Lung (tissue), 12 donors: ENCODE results near the gene FOXP1. TPM values are rescaled to one million over a fixed set of nuclear protein-coding genes. Genes with fewer than 3 reads are reported as not detected.

Experiments used
- ATAC-seq: fragments of 200-7000 bp; cut with Tn5 transposase; one replicate; pipeline ENCODE4 v1.9.1; 2020; ENCODE audit warnings: moderate number of reproducible peaks; ENCODE audit not compliant: insufficient read depth, low FRiP score
- DNase-seq, 3 donors: peaks; one replicate each; pipeline ENCODE4 v3.0.0-alpha.2; 2013 to 2017
- H3K27ac ChIP-seq, 2 donors: one replicate each; pipeline ENCODE4 v1.5.1; 2013; ENCODE audit warnings: mild to moderate bottlenecking in 2 of 2, moderate library complexity in 2 of 2, control low read depth in 1 of 2, inconsistent platforms in 1 of 2, low read depth in 1 of 2, low read length in 1 of 2
- H3K27me3 ChIP-seq, 3 donors: one replicate each; pipeline ENCODE4 v1.5.1; 2013; ENCODE audit warnings: low read length in 2 of 3; ENCODE audit not compliant: control insufficient read depth in 3 of 3, insufficient read depth in 3 of 3
- H3K36me3 ChIP-seq, 4 donors: one replicate each; pipeline ENCODE4 v1.5.1; 2013; ENCODE audit warnings: low read length in 4 of 4, mild to moderate bottlenecking in 1 of 4, moderate library complexity in 1 of 4; ENCODE audit not compliant: control insufficient read depth in 4 of 4, insufficient read depth in 4 of 4
- H3K4me1 ChIP-seq, 5 donors: one replicate each; pipeline ENCODE4 v1.5.1; 2013; ENCODE audit warnings: low read length in 5 of 5, mild to moderate bottlenecking in 2 of 5, moderate library complexity in 1 of 5; ENCODE audit not compliant: control insufficient read depth in 5 of 5, insufficient read depth in 5 of 5
- H3K4me3 ChIP-seq: one replicate; pipeline ENCODE4 v1.5.1; 2013; ENCODE audit warnings: mild to moderate bottlenecking, control low read depth, moderate library complexity
- H3K9ac ChIP-seq, 2 donors: one replicate each; pipeline ENCODE4 v1.5.1; 2013; ENCODE audit warnings: low read length in 2 of 2, control low read depth in 1 of 2; ENCODE audit not compliant: insufficient read depth in 1 of 2
- H3K9me3 ChIP-seq, 4 donors: one replicate each; pipeline ENCODE4 v1.5.1; 2013; ENCODE audit warnings: low read length in 3 of 4, mild to moderate bottlenecking in 1 of 4, moderate library complexity in 1 of 4; ENCODE audit not compliant: control insufficient read depth in 4 of 4, insufficient read depth in 3 of 4
- CTCF ChIP-seq: IDR thresholded peaks from 2 replicates; pipeline ENCODE4 v1.5.1; 2012; ENCODE audit warnings: mild to moderate bottlenecking; ENCODE audit errors: control extremely low read depth, extremely low read depth
- WGBS, 2 donors: extraction: QIAGEN DNeasy Blood & Tissue Kit; methylation state at CpG; one replicate each; pipeline ENCODE4 v1.1.7; 2013; 5-methylcytosine and 5-hydroxymethylcytosine counted together
- polyA plus RNA-seq, 2 donors: library from polyadenylated mRNA; stranded (reverse); fragments of 200-250 nt; gene quantifications; one replicate each; pipeline ENCODE4 v1.2.1, GENCODE V29; 2013
- total RNA-seq, 2 donors: library from RNA; depleted of rRNA in 1 of 2; stranded (reverse); fragments of >200 nt in 1 of 2; gene quantifications; one replicate each; pipeline ENCODE4 v1.2.1, GENCODE V29; 2014 to 2021
- donor health status: control.
- donor health status: control.
- donor health status: Bipolar disorder and iron deficiency.
- donor health status: healthy.
- donor health status: DM: yes; HTN: yes; CAD: no.

FOXP1 gene
- total and polyA plus RNA-seq, 4 donors, result 13.8 to 287 (median 73.9) TPM

DNA sequence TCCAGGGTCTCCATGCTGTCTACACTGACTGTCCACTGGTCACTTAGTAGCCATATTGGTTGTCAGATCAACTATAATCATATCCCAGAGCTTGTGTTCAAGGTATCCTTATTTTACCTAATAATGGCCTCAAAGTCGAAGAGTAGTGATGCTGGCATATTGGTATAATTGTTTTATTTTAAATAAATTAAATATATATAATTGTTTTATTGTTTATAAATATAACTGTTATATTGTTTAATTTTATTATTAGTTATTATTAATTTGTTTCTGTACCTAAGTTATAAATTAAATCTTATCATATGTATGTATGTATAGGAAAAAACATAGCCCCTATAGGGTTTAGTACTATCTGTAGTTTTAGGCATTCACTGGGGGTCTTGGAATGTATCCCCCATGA lies 205.0 kb downstream of the FOXP1 start:
- peaks cover 0 to 2% (median 0%) of the 10 kb centered on the region in 5 donors for H3K4me1 ChIP-seq
- no peak overlapping the region for H3K27ac ChIP-seq
- H3K4me3 ChIP-seq, result no peak overlapping the region
- ATAC-seq (no peak), DNase-seq (no peak)
- H3K36me3 ChIP-seq, result no peaks in the 10 kb centered on the region
- peaks cover 0 to 3% (median 0%) of the 10 kb centered on the region in 3 donors for H3K27me3 ChIP-seq
- no peaks in the 10 kb centered on the region for H3K9me3 ChIP-seq
- WGBS, 2 donors, result 97 to 99% methylated on average over 1 of the region's 1 CpG
- TF ChIP-seq CTCF, result no peak
- H3K9ac ChIP-seq, result no peak overlapping the region

DNA sequence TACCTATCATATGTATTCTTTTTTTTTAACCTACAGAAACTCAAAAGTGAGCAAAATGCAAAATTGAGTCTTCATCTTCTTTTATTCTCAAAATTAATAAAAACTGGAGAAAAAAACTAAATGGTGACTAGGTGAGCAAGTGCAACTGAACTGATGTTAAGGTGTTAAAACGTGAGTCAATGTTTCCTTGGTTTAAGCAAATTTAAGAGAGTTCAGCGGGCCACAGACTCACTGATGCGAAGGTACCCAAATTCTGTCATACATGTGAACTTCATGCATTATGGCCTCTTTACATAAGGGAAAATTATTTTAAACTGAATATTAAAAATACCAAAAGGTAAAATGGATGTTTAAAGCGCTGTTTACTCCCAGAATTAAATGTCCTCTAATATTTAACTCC lies 206.6 kb downstream of the FOXP1 start:
- no peak for ATAC-seq
- no peaks in the 10 kb centered on the region for H3K36me3 ChIP-seq
- no peaks in the 10 kb centered on the region for H3K9me3 ChIP-seq
- peaks cover 0 to 2% (median 0%) of the 10 kb centered on the region in 5 donors for H3K4me1 ChIP-seq
- DNase-seq, result no peak
- no peak for TF ChIP-seq CTCF
- H3K9ac ChIP-seq, result no peak overlapping the region
- H3K4me3 ChIP-seq, result no peak overlapping the region
- WGBS, 2 donors, result 98% methylated on average over 4 of the region's 4 CpGs
- no peak overlapping the region for H3K27ac ChIP-seq
- peaks cover 0 to 3% (median 0%) of the 10 kb centered on the region in 3 donors for H3K27me3 ChIP-seq

GRCh38 chr3:71376503-71376902 lies 207.0 kb downstream of the FOXP1 start:
- ATAC-seq (no peak), DNase-seq (no peak)
- peaks cover 0 to 2% (median 0%) of the 10 kb centered on the region in 5 donors for H3K4me1 ChIP-seq
- H3K9ac ChIP-seq, result no peak overlapping the region
- TF ChIP-seq CTCF, result no peak
- H3K9me3 ChIP-seq, result no peaks in the 10 kb centered on the region
- no peak overlapping the region for H3K4me3 ChIP-seq
- H3K27me3 ChIP-seq, result peaks cover 0 to 3% (median 0%) of the 10 kb centered on the region in 3 donors
- 76 to 83% methylated on average over 5 of the region's 5 CpGs for WGBS, 2 donors
- no peaks in the 10 kb centered on the region for H3K36me3 ChIP-seq
- no peak overlapping the region for H3K27ac ChIP-seq

DNA sequence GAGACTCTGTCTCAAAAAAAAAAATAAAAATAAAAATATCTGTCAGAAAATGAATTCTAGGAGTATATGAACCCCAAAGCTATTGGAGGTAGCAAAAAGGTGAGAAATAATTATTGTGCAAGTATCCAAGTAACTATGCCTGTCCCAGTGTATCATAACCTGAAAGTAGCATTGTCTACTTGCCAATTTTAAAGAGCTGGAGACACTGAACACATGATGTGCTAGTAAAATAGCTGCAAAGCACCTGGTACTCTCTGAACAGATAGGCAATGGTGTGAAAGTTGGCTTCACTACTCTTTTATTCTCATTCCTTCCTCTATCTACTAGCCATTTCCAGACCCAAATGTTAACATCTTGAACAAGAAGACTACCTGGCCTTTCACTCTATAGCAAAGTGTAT lies 208.9 kb downstream of the FOXP1 start:
- no peak for TF ChIP-seq CTCF
- H3K9me3 ChIP-seq, result no peaks in the 10 kb centered on the region
- peaks cover 0 to 3% (median 0%) of the 10 kb centered on the region in 3 donors for H3K27me3 ChIP-seq

More for the DNA sequence above, 208.9 kb downstream of the FOXP1 start:
- Histone ChIP-seq H3K27ac (no peak overlapping the region), H3K4me3 (no peak overlapping the region), H3K9ac (no peak overlapping the region), H3K4me1 (peaks cover 0 to 8% (median 2%) of the 10 kb centered on the region in 5 donors), H3K36me3 (no peaks in the 10 kb centered on the region)
- no peak for ATAC-seq
- no peak for DNase-seq
